HEK293 (cell line): ENCODE data around the gene CAMK1G.

Experiments
- CTCF ChIA-PET: fragments of 350-600 bp; formaldehyde crosslinking; extraction: SDS; loops from one replicate; lab custom pipeline; 2021; ENCODE audit warnings: antibody characterized with exemption; lab: Yijun Ruan, JAX
- POLR2A ChIA-PET: fragments of 300-600 bp; formaldehyde crosslinking; extraction: SDS; loops from one replicate; lab custom pipeline; 2020; ENCODE audit warnings: antibody characterized with exemption, inconsistent platforms; lab: Yijun Ruan, JAX
- H3K27ac ChIP-seq: fragments of 200-500 bp; sonication (Bioruptor generic); 2 replicates; pipeline ENCODE4 v1.5.1; 2014; ENCODE audit warnings: low read depth, low read length, control low read depth, inconsistent platforms; ENCODE audit errors: extremely low read depth
- H3K36me3 ChIP-seq, 2 experiments: fragments of 200-500 bp in 1 of 2; sonication (Bioruptor generic) in 1 of 2; 1 replicate in 1 of 2; 2 replicates in 1 of 2; pipeline ENCODE4 v1.5.1; 2014 to 2017; ENCODE audit warnings: inconsistent platforms in 2 of 2, low read length in 2 of 2; ENCODE audit not compliant: control insufficient read depth in 2 of 2, insufficient read depth in 1 of 2
- H3K4me1 ChIP-seq: fragments of 200-500 bp; sonication (Bioruptor generic); 2 replicates; pipeline ENCODE4 v1.5.1; 2014; ENCODE audit warnings: mild to moderate bottlenecking, low read length, inconsistent platforms; ENCODE audit not compliant: control insufficient read depth, insufficient read depth
- H3K4me3 ChIP-seq: 2 replicates; pipeline ENCODE4 v1.5.1; 2011; ENCODE audit warnings: low read depth, mild to moderate bottlenecking, control low read depth, low read length, moderate library complexity
- H3K9me3 ChIP-seq: fragments of 200-500 bp; sonication (Bioruptor generic); 2 replicates; pipeline ENCODE4 v1.5.1; 2014; ENCODE audit warnings: low read depth, low read length, inconsistent platforms; ENCODE audit not compliant: control insufficient read depth, insufficient read depth
- KLF7 ChIP-seq: fragments of 450-650 bp; formaldehyde crosslinking; IDR thresholded peaks from 2 replicates; pipeline ENCODE4 v1.5.1; 2016; ENCODE audit warnings: missing biosample characterization, missing genetic modification characterization, borderline replicate concordance
- SETDB1 ChIP-seq: IDR thresholded peaks from one replicate; pipeline ENCODE4 v1.6.1; 2017; ENCODE audit warnings: mild to moderate bottlenecking, low read length, moderate library complexity, mixed read lengths; ENCODE audit not compliant: insufficient read length
- TRIM28 ChIP-seq: IDR thresholded peaks from 2 replicates; pipeline ENCODE4 v1.6.1; 2011; ENCODE audit warnings: low read length, control low read depth, borderline replicate concordance
- ZIC2 ChIP-seq: fragments of 450-650 bp; formaldehyde crosslinking; IDR thresholded peaks from 2 replicates; pipeline ENCODE4 v1.5.1; 2016; ENCODE audit warnings: missing biosample characterization, missing genetic modification characterization
- ZNF114 ChIP-seq: fragments of 450-650 bp; formaldehyde crosslinking; IDR thresholded peaks from 2 replicates; pipeline ENCODE4 v1.5.0; 2017; ENCODE audit warnings: missing biosample characterization, missing genetic modification characterization
- ZNF221 ChIP-seq: fragments of 450-650 bp; formaldehyde crosslinking; IDR thresholded peaks from 2 replicates; pipeline ENCODE4 v1.5.1; 2017; ENCODE audit warnings: missing biosample characterization, missing genetic modification characterization, borderline replicate concordance
- ZNF391 ChIP-seq: fragments of 450-650 bp; formaldehyde crosslinking; IDR thresholded peaks from 2 replicates; pipeline ENCODE4 v1.5.1; 2016; ENCODE audit warnings: low read depth, missing biosample characterization, missing genetic modification characterization, borderline replicate concordance
- ZNF426 ChIP-seq: fragments of 450-650 bp; formaldehyde crosslinking; IDR thresholded peaks from 2 replicates; pipeline ENCODE4 v1.5.1; 2017; ENCODE audit warnings: missing biosample characterization, missing genetic modification characterization, mild to moderate bottlenecking, inconsistent platforms, moderate library complexity
- ZNF530 ChIP-seq: fragments of 450-650 bp; formaldehyde crosslinking; IDR thresholded peaks from 2 replicates; pipeline ENCODE4 v1.5.1; 2016; ENCODE audit warnings: low read depth, missing biosample characterization, missing genetic modification characterization
- ZNF658 ChIP-seq: fragments of 450-650 bp; formaldehyde crosslinking; IDR thresholded peaks from 2 replicates; pipeline ENCODE4; 2016; ENCODE audit warnings: missing biosample characterization, missing genetic modification characterization
- ZNF792 ChIP-seq: fragments of 450-650 bp; formaldehyde crosslinking; IDR thresholded peaks from 2 replicates; pipeline ENCODE4 v1.5.1; 2016; ENCODE audit warnings: missing biosample characterization, missing genetic modification characterization
- ZNF830 ChIP-seq: fragments of 450-650 bp; IDR thresholded peaks from 2 replicates; pipeline ENCODE4 v1.5.0; 2018; ENCODE audit warnings: missing biosample characterization, missing genetic modification characterization, low read depth, mild to moderate bottlenecking, moderate library complexity
- TF ChIP-seq, protein P1 (sequence below): fragments of 450-650 bp; formaldehyde crosslinking; IDR thresholded peaks from 2 replicates; pipeline ENCODE4 v1.5.0; 2017; ENCODE audit warnings: missing biosample characterization, missing genetic modification characterization, borderline replicate concordance
- TF ChIP-seq, protein P2 (sequence below): fragments of 450-650 bp; formaldehyde crosslinking; IDR thresholded peaks from 2 replicates; pipeline ENCODE4 v1.5.1; 2016; ENCODE audit warnings: missing biosample characterization, missing genetic modification characterization, borderline replicate concordance
- TF ChIP-seq, protein P3 (sequence below): fragments of 450-650 bp; formaldehyde crosslinking; IDR thresholded peaks from 2 replicates; pipeline ENCODE4 v1.5.1; 2016; ENCODE audit warnings: missing biosample characterization, missing genetic modification characterization
- TF ChIP-seq, protein P4 (sequence below): fragments of 450-650 bp; formaldehyde crosslinking; IDR thresholded peaks from 2 replicates; pipeline ENCODE4 v1.5.1; 2016; ENCODE audit warnings: missing biosample characterization, missing genetic modification characterization

CAMK1G gene

GRCh38 chr1:209611771-209612570 lies 28.5 kb downstream of the CAMK1G start:
- Histone ChIP-seq H3K9me3 (no peaks in the 10 kb centered on the region), H3K27ac (no peak overlapping the region), H3K4me3 (no peak overlapping the region), H3K4me1 (no peaks in the 10 kb centered on the region), H3K36me3 (no peaks in the 10 kb centered on the region)
- TF ChIP-seq, protein P1, sequence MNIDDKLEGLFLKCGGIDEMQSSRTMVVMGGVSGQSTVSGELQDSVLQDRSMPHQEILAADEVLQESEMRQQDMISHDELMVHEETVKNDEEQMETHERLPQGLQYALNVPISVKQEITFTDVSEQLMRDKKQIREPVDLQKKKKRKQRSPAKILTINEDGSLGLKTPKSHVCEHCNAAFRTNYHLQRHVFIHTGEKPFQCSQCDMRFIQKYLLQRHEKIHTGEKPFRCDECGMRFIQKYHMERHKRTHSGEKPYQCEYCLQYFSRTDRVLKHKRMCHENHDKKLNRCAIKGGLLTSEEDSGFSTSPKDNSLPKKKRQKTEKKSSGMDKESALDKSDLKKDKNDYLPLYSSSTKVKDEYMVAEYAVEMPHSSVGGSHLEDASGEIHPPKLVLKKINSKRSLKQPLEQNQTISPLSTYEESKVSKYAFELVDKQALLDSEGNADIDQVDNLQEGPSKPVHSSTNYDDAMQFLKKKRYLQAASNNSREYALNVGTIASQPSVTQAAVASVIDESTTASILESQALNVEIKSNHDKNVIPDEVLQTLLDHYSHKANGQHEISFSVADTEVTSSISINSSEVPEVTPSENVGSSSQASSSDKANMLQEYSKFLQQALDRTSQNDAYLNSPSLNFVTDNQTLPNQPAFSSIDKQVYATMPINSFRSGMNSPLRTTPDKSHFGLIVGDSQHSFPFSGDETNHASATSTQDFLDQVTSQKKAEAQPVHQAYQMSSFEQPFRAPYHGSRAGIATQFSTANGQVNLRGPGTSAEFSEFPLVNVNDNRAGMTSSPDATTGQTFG (tag by site-specific recombination) = no peak
- TF ChIP-seq ZNF114 (tag by site-specific recombination) (no peak), ZNF391 (tag by site-specific recombination) (no peak), SETDB1 (no peak), ZNF658 (tag by site-specific recombination) (no peak), ZNF221 (tag by site-specific recombination) (no peak), ZIC2 (no peak), ZNF426 (tag by site-specific recombination) (no peak), KLF7 (no peak), TRIM28 (no peak), ZNF792 (no peak), ZNF830 (no peak), ZNF530 (tag by site-specific recombination) (no peak)
- TF ChIP-seq, protein P2, sequence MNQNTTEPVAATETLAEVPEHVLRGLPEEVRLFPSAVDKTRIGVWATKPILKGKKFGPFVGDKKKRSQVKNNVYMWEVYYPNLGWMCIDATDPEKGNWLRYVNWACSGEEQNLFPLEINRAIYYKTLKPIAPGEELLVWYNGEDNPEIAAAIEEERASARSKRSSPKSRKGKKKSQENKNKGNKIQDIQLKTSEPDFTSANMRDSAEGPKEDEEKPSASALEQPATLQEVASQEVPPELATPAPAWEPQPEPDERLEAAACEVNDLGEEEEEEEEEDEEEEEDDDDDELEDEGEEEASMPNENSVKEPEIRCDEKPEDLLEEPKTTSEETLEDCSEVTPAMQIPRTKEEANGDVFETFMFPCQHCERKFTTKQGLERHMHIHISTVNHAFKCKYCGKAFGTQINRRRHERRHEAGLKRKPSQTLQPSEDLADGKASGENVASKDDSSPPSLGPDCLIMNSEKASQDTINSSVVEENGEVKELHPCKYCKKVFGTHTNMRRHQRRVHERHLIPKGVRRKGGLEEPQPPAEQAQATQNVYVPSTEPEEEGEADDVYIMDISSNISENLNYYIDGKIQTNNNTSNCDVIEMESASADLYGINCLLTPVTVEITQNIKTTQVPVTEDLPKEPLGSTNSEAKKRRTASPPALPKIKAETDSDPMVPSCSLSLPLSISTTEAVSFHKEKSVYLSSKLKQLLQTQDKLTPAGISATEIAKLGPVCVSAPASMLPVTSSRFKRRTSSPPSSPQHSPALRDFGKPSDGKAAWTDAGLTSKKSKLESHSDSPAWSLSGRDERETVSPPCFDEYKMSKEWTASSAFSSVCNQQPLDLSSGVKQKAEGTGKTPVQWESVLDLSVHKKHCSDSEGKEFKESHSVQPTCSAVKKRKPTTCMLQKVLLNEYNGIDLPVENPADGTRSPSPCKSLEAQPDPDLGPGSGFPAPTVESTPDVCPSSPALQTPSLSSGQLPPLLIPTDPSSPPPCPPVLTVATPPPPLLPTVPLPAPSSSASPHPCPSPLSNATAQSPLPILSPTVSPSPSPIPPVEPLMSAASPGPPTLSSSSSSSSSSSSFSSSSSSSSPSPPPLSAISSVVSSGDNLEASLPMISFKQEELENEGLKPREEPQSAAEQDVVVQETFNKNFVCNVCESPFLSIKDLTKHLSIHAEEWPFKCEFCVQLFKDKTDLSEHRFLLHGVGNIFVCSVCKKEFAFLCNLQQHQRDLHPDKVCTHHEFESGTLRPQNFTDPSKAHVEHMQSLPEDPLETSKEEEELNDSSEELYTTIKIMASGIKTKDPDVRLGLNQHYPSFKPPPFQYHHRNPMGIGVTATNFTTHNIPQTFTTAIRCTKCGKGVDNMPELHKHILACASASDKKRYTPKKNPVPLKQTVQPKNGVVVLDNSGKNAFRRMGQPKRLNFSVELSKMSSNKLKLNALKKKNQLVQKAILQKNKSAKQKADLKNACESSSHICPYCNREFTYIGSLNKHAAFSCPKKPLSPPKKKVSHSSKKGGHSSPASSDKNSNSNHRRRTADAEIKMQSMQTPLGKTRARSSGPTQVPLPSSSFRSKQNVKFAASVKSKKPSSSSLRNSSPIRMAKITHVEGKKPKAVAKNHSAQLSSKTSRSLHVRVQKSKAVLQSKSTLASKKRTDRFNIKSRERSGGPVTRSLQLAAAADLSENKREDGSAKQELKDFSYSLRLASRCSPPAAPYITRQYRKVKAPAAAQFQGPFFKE (tag by site-specific recombination) = no peak
- TF ChIP-seq, protein P3, sequence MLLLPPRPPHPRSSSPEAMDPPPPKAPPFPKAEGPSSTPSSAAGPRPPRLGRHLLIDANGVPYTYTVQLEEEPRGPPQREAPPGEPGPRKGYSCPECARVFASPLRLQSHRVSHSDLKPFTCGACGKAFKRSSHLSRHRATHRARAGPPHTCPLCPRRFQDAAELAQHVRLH (tag by site-specific recombination) = no peak
- TF ChIP-seq, protein P4, sequence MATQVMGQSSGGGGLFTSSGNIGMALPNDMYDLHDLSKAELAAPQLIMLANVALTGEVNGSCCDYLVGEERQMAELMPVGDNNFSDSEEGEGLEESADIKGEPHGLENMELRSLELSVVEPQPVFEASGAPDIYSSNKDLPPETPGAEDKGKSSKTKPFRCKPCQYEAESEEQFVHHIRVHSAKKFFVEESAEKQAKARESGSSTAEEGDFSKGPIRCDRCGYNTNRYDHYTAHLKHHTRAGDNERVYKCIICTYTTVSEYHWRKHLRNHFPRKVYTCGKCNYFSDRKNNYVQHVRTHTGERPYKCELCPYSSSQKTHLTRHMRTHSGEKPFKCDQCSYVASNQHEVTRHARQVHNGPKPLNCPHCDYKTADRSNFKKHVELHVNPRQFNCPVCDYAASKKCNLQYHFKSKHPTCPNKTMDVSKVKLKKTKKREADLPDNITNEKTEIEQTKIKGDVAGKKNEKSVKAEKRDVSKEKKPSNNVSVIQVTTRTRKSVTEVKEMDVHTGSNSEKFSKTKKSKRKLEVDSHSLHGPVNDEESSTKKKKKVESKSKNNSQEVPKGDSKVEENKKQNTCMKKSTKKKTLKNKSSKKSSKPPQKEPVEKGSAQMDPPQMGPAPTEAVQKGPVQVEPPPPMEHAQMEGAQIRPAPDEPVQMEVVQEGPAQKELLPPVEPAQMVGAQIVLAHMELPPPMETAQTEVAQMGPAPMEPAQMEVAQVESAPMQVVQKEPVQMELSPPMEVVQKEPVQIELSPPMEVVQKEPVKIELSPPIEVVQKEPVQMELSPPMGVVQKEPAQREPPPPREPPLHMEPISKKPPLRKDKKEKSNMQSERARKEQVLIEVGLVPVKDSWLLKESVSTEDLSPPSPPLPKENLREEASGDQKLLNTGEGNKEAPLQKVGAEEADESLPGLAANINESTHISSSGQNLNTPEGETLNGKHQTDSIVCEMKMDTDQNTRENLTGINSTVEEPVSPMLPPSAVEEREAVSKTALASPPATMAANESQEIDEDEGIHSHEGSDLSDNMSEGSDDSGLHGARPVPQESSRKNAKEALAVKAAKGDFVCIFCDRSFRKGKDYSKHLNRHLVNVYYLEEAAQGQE = no peak
- CTCF ChIA-PET = interaction anchor here (0.9 to 2.2 kb wide), 5 partner anchors 12 to 211 kb away, joined by 3 to 8 read pairs (median 3); no protein-coding TSS in a partner anchor
- POLR2A ChIA-PET = no interaction called here
